Frontal cortex (tissue), 4 donors: ENCODE results near the gene LIN28B. TPM values are rescaled to one million over a fixed set of nuclear protein-coding genes. Genes with fewer than 3 reads are reported as not detected.

Source experiments
- DNase-seq, 2 donors: peaks; one replicate each; pipeline ENCODE4 v3.0.0; 2012; ENCODE audit warnings: low spot score in 2 of 2
- FAIRE-seq: peaks from 2 replicates; lab custom pipeline; 2012; peaks lifted over from hg19 to GRCh38; lab: Jason Lieb, UNC
- small RNA-seq: library from RNA; depleted of rRNA; stranded (forward); fragments of <200 nt; gene quantifications from one replicate; pipeline ENCODE3, GENCODE V24; 2014
- total RNA-seq: library from RNA; depleted of rRNA; stranded (reverse); fragments of >200 nt; gene quantifications from one replicate; pipeline ENCODE4 v1.2.3, GENCODE V29; 2014
- donor health status: control.
- donor health status: control.
- donor health status: control.

The LIN28B gene
- total RNA-seq, 1 donor from 2014 or later: 0.41 TPM

GRCh38 chr6:105097288-105097687, 140.4 kb downstream of the LIN28B start:
- no peak for DNase-seq
- FAIRE-seq: no peak

DNA sequence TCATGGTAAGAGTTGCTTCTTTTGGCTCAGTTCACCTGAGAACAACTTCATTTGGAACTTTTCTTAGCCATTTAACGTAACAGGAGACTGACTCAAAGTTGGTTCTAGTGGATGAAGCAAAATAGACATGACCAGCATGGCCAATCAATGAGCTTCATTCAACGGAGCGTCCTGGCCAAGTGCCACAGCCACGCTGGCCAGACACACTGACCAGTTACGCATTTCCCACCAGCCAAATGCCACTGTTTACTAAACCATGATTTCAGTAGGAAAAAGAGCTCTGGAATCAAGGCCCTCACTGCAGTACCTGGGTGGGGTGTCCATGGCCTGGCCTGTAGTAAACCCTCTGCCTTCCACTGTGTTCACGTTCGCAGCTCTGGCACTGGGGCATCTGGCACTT, 142.5 kb downstream of the LIN28B start:
- DNase-seq: peak in 1 of 2 donors; percentile 28
- FAIRE-seq: no peak

DNA sequence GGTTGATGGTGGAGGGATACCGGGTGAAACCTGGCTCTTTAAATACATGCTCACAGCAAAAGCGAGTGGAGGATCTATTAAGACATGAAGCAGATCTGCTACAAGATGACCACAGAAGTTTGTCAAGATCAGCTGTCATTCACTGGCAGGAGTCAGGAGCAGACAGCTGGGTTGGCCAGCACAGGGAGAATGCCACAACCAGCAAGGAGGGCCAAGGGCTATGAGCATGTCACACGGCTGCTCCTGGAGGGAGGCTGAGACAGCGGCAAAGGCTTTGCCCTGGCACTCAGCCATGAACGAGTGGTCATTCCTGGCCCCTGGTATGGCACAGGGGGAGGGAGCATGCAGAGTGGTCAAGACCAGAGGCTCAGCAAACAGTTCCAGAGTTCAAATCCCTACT, 145.3 kb downstream of the LIN28B start:
- no peak for FAIRE-seq

GRCh38 chr6:105105094-105105493, 148.2 kb downstream of the LIN28B start:
- FAIRE-seq: no peak
- no peak for DNase-seq

More for the DNA sequence above, 145.3 kb downstream of the LIN28B start:
- DNase-seq: no peak

DNA sequence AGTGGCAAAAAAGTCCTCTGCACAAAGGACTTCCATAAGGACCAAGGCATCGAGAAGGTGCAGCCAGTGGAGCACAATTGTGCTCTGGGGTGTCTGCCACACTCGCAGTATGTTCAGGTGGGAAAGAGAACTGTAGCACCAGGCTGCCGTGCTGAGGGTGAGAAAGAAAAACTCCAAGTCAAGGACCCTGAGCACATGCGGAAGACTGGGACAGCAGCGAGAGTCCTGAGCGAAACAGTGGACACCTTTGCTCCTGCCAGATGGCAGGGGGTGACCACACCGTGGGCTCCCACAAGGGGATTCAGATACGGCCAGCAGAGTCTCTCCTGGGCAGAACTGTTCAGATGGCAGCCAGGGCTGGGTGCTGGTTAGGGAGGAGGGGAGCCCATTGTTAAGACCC, 149.4 kb downstream of the LIN28B start:
- FAIRE-seq (no peak), DNase-seq (no peak)

DNA sequence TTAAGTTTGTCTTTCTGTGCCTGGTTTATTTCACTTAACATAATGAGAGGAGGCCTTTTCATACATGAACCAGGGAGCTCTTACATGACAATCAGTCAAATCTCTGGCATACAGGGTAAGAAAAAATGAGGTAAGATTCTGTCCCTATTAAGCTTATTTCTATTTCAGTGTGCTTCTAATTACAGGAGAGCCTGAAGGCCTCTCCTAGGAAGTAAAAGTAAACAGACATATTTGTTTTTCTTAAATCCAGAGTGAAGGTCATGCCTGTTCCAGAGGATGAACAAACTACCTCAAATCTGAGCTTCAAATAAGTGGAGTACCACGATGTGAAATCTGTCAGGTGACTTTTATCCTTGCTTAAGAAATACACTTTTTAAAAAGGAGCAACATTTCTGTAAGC, 150.3 kb downstream of the LIN28B start:
- DNase-seq (no peak), FAIRE-seq (no peak)

DNA sequence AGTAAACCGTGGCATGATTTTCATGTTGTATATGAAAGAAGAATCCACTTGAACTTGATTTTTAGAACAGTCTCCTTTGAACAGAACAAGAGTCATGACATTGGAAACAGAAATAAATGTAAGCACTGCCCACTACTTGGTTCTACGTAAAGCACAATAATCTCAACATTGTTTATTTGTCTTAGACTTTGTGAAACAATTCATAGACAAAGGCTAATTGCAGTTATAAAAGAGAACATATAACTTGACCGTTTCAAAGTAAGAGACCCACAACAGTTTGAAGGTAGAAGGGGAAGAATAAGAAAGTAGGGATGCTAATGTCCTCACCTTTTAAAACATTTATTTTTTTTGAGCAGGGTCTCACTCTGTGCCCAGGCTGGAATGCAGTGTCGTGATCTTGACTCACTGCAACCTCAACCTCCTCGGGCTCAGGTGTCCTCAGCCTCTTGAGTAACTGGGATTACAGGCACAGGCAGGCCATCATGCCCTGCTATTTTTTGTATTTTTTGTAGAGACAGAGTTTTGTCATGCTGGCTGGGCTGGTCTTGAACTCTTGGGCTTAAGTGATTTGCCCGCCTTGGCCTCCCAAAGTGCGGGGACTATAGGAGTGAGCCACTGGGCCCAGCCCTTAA, 151.8 kb downstream of the LIN28B start:
- DNase-seq (no peak), FAIRE-seq (no peak)

DNA sequence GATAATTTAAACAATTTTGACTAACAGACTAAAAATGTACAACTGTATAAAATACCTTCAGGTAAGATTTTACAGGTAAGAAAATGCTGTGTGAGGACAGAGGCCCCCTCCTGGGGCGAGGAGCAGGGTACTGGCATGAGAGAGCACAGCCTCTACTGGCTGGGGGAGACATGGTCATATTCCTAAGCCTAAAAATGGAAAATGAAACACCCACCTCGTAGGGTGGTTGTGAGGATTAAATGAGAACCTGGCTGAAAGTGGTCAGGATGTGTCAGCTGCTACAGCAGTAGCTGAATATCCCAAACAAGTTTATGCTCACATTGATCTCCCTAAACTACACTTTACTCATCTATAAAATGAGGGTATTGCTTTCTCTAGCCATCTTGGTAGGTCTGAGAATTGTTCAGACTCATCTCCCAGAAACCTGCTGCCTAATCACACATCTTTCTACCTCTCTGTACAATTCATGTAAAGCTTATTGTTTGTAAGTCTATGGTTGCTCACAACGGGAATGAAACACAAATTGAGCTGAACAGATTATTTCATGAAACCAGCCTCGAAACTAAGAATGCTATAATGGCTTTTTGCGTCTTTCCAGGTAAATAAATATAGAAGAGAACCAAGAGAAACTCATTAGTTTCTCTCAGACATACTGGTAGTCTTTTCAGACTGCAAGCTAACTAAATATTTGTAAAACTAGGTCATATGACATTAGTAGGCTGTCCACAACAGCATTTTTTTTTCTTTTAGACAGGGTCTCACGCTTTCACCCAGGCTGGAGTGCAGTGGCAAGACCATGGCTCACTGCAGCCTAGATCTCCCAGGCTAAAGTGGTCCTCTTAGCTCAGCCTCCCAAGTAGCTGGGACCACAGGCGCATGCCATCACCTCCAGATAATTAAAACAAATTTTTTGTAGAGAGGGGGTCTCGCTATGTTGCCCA, 153.3 kb downstream of the LIN28B start:
- no peak for DNase-seq

GRCh38 chr6:105111105-105111504, 154.2 kb downstream of the LIN28B start:
- FAIRE-seq (no peak), DNase-seq (no peak)

More for the DNA sequence above, 153.3 kb downstream of the LIN28B start:
- FAIRE-seq: no peak

- no peak for FAIRE-seq
- no peak for DNase-seq
Measured at GRCh38 chr6:105111871-105112270, 155.0 kb downstream of the LIN28B start.

DNA sequence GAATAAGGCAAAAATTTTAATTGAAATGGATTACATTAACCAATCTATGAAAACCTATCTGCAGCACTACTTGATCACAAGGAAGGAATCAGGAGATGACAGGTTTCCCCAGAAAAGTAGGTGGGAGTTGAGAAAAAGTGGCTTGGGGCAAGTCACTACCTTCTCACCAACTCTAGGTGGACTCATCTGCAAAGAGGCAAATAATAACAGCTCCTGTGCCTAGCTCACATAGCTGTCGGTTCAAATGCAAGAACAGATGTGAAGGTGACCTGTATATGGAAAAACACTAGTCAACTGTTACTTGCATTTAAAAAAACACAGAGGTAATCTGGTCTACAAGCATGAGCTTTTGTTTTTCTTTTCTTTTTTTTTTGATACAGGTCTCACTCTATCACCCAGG, 155.7 kb downstream of the LIN28B start:
- FAIRE-seq (no peak), DNase-seq (no peak)

DNA sequence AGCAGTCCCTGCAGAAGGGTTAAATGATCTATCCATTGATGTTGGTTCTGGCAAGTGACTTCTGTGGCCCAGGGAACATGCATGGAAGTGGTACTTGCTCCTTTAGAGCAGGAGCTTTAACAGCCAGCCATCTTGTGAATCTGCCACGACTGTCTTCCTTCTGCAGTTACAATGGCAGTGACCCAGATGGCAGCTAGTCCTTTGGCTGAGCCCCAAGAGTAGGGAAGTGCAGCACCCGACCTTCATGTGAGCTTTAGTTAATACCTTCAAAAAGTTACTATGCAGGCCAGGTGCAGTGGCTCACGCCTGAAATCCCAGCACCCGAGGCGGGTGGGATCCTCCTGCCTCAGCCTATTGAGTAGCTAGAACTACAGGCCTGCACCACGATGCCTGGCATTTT, 156.5 kb downstream of the LIN28B start:
- FAIRE-seq: no peak
- no peak for DNase-seq

GRCh38 chr6:105116150-105116549, 159.2 kb downstream of the LIN28B start:
- DNase-seq (no peak), FAIRE-seq (no peak)

DNA sequence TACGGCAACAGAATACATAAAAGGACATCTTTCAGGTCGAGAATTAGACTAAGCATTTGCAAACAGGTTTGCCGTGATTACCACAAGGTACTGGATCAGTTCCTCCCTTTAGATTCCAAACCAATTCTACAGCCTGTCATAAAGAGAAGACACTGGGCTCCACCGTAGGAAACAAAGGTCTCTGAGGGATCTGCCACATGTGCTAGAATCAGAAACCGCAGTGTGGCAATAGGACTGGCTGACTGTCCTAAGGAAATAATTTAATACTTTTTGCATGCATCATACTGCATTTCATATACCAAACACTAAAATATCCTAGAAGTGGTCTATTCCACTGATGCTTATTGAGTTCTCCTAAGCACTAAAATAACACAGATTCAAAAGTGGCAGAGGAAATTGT, 163.7 kb downstream of the LIN28B start:
- DNase-seq: no peak
- no peak for FAIRE-seq

GRCh38 chr6:105121981-105122380, 165.1 kb downstream of the LIN28B start:
- no peak for DNase-seq
- no peak for FAIRE-seq

GRCh38 chr6:105122717-105123116, 165.8 kb downstream of the LIN28B start:
- FAIRE-seq: no peak

More at GRCh38 chr6:105122717-105123116, 165.8 kb downstream of the LIN28B start:
- no peak for DNase-seq

Small RNA genes within 50 kb of the gene (small RNA-seq; reads per million reads assigned to genes)
- gene RNU6-1106P: not detected

Other genes with a start within 250 kb of the LIN28B start
- gene HACE1, start 97.2 kb upstream of the LIN28B start, total RNA-seq: 48.5 TPM
- gene POPDC3, start 222.9 kb downstream of the LIN28B start, total RNA-seq: 5.3 TPM